Hepatocyte (in vitro differentiated cells): ENCODE data around the gene PER2.

Experiments
- EZH2 ChIP-seq: fragments of 200-600 bp; sonication (generic); IDR thresholded peaks from 2 replicates; pipeline ENCODE4 v1.6.1; 2016; ENCODE audit warnings: antibody characterized with exemption, mild to moderate bottlenecking, borderline replicate concordance
- TF ChIP-seq, protein P1 (sequence below): fragments of 200-600 bp; sonication (generic); IDR thresholded peaks from 2 replicates; pipeline ENCODE4 v1.5.1; 2016; ENCODE audit warnings: antibody characterized with exemption, mild to moderate bottlenecking; ENCODE audit not compliant: poor library complexity

GRCh38 chr2:238287737-238288649, at the start of gene PER2:
- TF ChIP-seq, protein P1, sequence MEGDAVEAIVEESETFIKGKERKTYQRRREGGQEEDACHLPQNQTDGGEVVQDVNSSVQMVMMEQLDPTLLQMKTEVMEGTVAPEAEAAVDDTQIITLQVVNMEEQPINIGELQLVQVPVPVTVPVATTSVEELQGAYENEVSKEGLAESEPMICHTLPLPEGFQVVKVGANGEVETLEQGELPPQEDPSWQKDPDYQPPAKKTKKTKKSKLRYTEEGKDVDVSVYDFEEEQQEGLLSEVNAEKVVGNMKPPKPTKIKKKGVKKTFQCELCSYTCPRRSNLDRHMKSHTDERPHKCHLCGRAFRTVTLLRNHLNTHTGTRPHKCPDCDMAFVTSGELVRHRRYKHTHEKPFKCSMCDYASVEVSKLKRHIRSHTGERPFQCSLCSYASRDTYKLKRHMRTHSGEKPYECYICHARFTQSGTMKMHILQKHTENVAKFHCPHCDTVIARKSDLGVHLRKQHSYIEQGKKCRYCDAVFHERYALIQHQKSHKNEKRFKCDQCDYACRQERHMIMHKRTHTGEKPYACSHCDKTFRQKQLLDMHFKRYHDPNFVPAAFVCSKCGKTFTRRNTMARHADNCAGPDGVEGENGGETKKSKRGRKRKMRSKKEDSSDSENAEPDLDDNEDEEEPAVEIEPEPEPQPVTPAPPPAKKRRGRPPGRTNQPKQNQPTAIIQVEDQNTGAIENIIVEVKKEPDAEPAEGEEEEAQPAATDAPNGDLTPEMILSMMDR: peak; percentile 14
- no peak for TF ChIP-seq EZH2
